Measurements from ENCODE around the gene M1AP. TPM values are rescaled to one million over a fixed set of nuclear protein-coding genes. Genes with fewer than 3 reads are reported as not detected.

The M1AP gene
- total RNA-seq, 1 donor from 2014 or later, result 0.75 TPM

GRCh38 chr2:74606927-74607326 lies 41.2 kb downstream of the M1AP start:
- peaks cover 8% of the 10 kb centered on the region for H3K9me3 Mint-ChIP-seq
- no peak for DNase-seq (ENCODE audit: low spot score)
- Histone ChIP-seq H3K4me3 (no peak overlapping the region), H3K79me2 (ENCODE audit: low read depth) (no peaks in the 10 kb centered on the region), H3K27ac (no peak overlapping the region), H3K9ac (no peak overlapping the region), H4K20me1 (ENCODE audit: low read depth) (no peaks in the 10 kb centered on the region), H3K9me3 (ENCODE audit: low read depth) (no peaks in the 10 kb centered on the region), H3K36me3 (no peaks in the 10 kb centered on the region), H3K27me3 (peaks cover 10% of the 10 kb centered on the region), H2AFZ (replicated peaks) (no peak overlapping the region), H3K4me2 (no peak overlapping the region), H3K4me1 (no peaks in the 10 kb centered on the region), H3F3A (ENCODE audit: low read depth) (no peaks in the 10 kb centered on the region)
- TF ChIP-seq EZH2phosphoT487 (IDR thresholded peaks at IDR 0.05), result no peak
- TF ChIP-seq CTCF (IDR thresholded peaks at IDR 0.05), result no peak
- TF ChIP-seq EZH2 (IDR thresholded peaks at IDR 0.05), result no peak
- no peaks in the 10 kb centered on the region for H3K36me3 Mint-ChIP-seq
- H3K4me3 Mint-ChIP-seq, result no peak overlapping the region
- no peaks in the 10 kb centered on the region for H3K4me1 Mint-ChIP-seq
- no peak overlapping the region for H3K27ac Mint-ChIP-seq
- peaks cover 5% of the 10 kb centered on the region for H3K27me3 Mint-ChIP-seq (ENCODE audit: insufficient read depth, low read depth)

- H4K20me1 ChIP-seq (ENCODE audit: low read depth), result no peaks in the 10 kb centered on the region
- no peaks in the 10 kb centered on the region for H3K36me3 Mint-ChIP-seq
- no peak overlapping the region for H2AFZ ChIP-seq (replicated peaks)
- no peaks in the 10 kb centered on the region for H3F3A ChIP-seq (ENCODE audit: low read depth)
- no peaks in the 10 kb centered on the region for H3K9me3 ChIP-seq (ENCODE audit: low read depth)
- H3K4me3 Mint-ChIP-seq, result no peak overlapping the region
- no peak overlapping the region for H3K27ac ChIP-seq
- DNase-seq (ENCODE audit: low spot score), result no peak
- H3K4me2 ChIP-seq, result no peak overlapping the region
- H3K4me1 ChIP-seq, result no peaks in the 10 kb centered on the region
- H3K9ac ChIP-seq, result no peak overlapping the region
- H3K4me1 Mint-ChIP-seq, result no peaks in the 10 kb centered on the region
- no peaks in the 10 kb centered on the region for H3K79me2 ChIP-seq (ENCODE audit: low read depth)
- H3K36me3 ChIP-seq, result no peaks in the 10 kb centered on the region
- peaks cover 5% of the 10 kb centered on the region for H3K27me3 Mint-ChIP-seq (ENCODE audit: insufficient read depth, low read depth)
- H3K4me3 ChIP-seq, result no peak overlapping the region
- H3K27me3 ChIP-seq, result peaks cover 23% of the 10 kb centered on the region
- H3K9me3 Mint-ChIP-seq, result no peaks in the 10 kb centered on the region
- TF ChIP-seq CTCF (IDR thresholded peaks at IDR 0.05), result no peak
- TF ChIP-seq EZH2 (IDR thresholded peaks at IDR 0.05), result no peak
- TF ChIP-seq EZH2phosphoT487 (IDR thresholded peaks at IDR 0.05), result no peak
- H3K27ac Mint-ChIP-seq, result no peak overlapping the region
Observed at GRCh38 chr2:74603282-74604000, 44.7 kb downstream of the M1AP start.

DNA sequence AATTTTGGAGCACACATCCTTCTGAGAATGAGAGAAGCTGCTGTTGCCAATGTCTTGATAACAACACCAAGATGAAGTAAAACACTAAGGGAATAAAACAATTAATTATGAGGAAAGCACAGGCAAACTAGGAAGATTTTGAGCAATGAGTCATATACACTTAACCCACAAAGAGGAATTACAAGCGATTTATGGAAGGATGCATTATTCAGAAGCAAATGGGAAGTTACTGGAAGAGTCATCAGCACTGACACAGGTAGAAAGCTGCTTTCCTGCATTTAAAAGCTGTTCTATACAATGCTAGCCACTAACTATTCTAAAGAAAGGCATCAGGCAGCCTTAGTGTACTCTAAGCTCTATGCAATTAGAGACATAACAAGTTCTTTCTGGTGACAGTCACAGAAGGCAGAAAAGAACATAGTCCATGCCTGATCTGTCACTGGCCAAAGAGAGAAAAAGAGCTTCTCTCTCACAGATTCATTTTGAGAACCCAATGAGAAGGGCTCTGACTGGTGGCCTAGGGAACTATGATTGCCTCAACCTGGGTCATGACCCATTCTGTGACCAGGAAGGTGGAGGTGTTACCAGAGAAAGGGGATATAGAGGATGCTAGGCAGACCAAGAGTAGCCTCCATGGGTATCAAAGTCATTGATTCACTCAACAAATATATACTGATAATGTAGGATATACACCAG lies 45.4 kb downstream of the M1AP start:
- H3K27ac Mint-ChIP-seq, result no peak overlapping the region
- no peaks in the 10 kb centered on the region for H3K9me3 Mint-ChIP-seq
- DNase-seq (ENCODE audit: low spot score), result no peak
- Histone ChIP-seq H3K9ac (no peak overlapping the region), H3K4me2 (no peak overlapping the region), H3K9me3 (ENCODE audit: low read depth) (no peaks in the 10 kb centered on the region), H3K27ac (no peak overlapping the region), H3F3A (ENCODE audit: low read depth) (no peaks in the 10 kb centered on the region), H3K27me3 (peaks cover 23% of the 10 kb centered on the region), H2AFZ (replicated peaks) (no peak overlapping the region), H3K79me2 (ENCODE audit: low read depth) (no peaks in the 10 kb centered on the region), H3K36me3 (no peaks in the 10 kb centered on the region), H3K4me1 (no peaks in the 10 kb centered on the region), H4K20me1 (ENCODE audit: low read depth) (no peaks in the 10 kb centered on the region), H3K4me3 (no peak overlapping the region)
- TF ChIP-seq EZH2phosphoT487 (IDR thresholded peaks at IDR 0.05), result no peak
- no peaks in the 10 kb centered on the region for H3K4me1 Mint-ChIP-seq
- H3K27me3 Mint-ChIP-seq (ENCODE audit: insufficient read depth, low read depth), result peaks cover 5% of the 10 kb centered on the region
- H3K36me3 Mint-ChIP-seq, result no peaks in the 10 kb centered on the region
- H3K4me3 Mint-ChIP-seq, result no peak overlapping the region

DNA sequence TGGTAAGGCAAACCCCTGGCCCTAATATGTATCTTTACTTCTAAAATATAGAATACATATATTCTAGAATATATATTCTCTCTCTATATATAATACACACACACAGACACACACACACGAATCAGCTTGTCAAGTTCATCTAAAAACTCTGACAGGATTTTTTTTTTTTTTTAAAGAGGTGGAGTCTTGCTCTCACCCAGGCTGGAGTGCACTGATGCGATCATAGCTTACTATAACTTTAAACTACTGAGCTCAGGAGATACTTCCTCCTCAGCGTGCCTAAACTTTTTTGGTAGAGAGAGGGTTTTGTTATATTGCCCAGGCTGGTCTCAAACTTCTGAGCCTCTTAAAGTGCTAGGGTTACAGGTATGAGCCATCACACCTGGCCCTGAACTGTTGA lies 48.5 kb downstream of the M1AP start:
- Histone ChIP-seq H3K4me3 (no peak overlapping the region), H2AFZ (replicated peaks) (no peak overlapping the region), H3K27me3 (peaks cover 26% of the 10 kb centered on the region), H3K9ac (no peak overlapping the region), H3F3A (ENCODE audit: low read depth) (no peaks in the 10 kb centered on the region), H3K4me2 (no peak overlapping the region), H3K4me1 (no peaks in the 10 kb centered on the region), H3K9me3 (ENCODE audit: low read depth) (no peaks in the 10 kb centered on the region), H3K27ac (no peak overlapping the region), H4K20me1 (ENCODE audit: low read depth) (no peaks in the 10 kb centered on the region), H3K36me3 (no peaks in the 10 kb centered on the region), H3K79me2 (ENCODE audit: low read depth) (no peaks in the 10 kb centered on the region)
- H3K36me3 Mint-ChIP-seq, result no peaks in the 10 kb centered on the region
- H3K27ac Mint-ChIP-seq, result no peak overlapping the region
- H3K4me1 Mint-ChIP-seq, result no peaks in the 10 kb centered on the region
- DNase-seq (ENCODE audit: low spot score), result no peak
- no peak overlapping the region for H3K4me3 Mint-ChIP-seq
- peaks cover 8% of the 10 kb centered on the region for H3K27me3 Mint-ChIP-seq (ENCODE audit: insufficient read depth, low read depth)
- H3K9me3 Mint-ChIP-seq, result no peaks in the 10 kb centered on the region
- TF ChIP-seq EZH2phosphoT487 (IDR thresholded peaks at IDR 0.05) (no peak), CTCF (IDR thresholded peaks at IDR 0.05) (no peak), EZH2 (IDR thresholded peaks at IDR 0.05) (no peak)

All from neural progenitor cell (in vitro differentiated cells).